HT-29 (cell line): ENCODE measurements around the gene LRRC8B. TPM values are rescaled to one million over a fixed set of nuclear protein-coding genes. Genes with fewer than 3 reads are reported as not detected.
A peak's percentile ranks its signal among the peaks of the same experiment; 100 is the strongest.

Source experiments
- DNase-seq: peaks from one replicate; pipeline ENCODE4 v3.0.0-alpha.2; 2015; ENCODE audit warnings: low spot score
- total RNA-seq: library from RNA; depleted of rRNA; stranded (reverse); fragments of >200 nt; shearing (Covaris generic); gene quantifications from 2 replicates; pipeline ENCODE4 v1.2.3, GENCODE V29; 2014

Gene LRRC8B
- total RNA-seq, 1 experiment from 2014 or later, result 11.5 TPM

GRCh38 chr1:89546934-89547562, 22.4 kb downstream of the LRRC8B start:
- no peak for DNase-seq

GRCh38 chr1:89547563-89548116, 23.0 kb downstream of the LRRC8B start:
- no peak for DNase-seq

- DNase-seq, result no peak
Observed at GRCh38 chr1:89548122-89548857, 23.7 kb downstream of the LRRC8B start.

GRCh38 chr1:89550995-89551394, 26.4 kb downstream of the LRRC8B start:
- DNase-seq, result no peak

- DNase-seq, result peak; percentile 39
Observed at GRCh38 chr1:89552471-89553081, 27.9 kb downstream of the LRRC8B start.

- DNase-seq, result no peak
Observed at GRCh38 chr1:89553157-89553556, 28.5 kb downstream of the LRRC8B start.

- no peak for DNase-seq
Observed at GRCh38 chr1:89555550-89555949, 30.9 kb downstream of the LRRC8B start.

- no peak for DNase-seq
Observed at GRCh38 chr1:89556726-89557444, 32.3 kb downstream of the LRRC8B start.

- no peak for DNase-seq
Observed at GRCh38 chr1:89557445-89557825, 32.8 kb downstream of the LRRC8B start.

- no peak for DNase-seq
Observed at GRCh38 chr1:89557956-89558355, 33.3 kb downstream of the LRRC8B start.

- no peak for DNase-seq
Observed at GRCh38 chr1:89563957-89564604, 39.5 kb downstream of the LRRC8B start.

GRCh38 chr1:89565521-89565920, 40.9 kb downstream of the LRRC8B start:
- no peak for DNase-seq

GRCh38 chr1:89566761-89567174, 42.1 kb downstream of the LRRC8B start:
- no peak for DNase-seq

- DNase-seq, result no peak
Observed at GRCh38 chr1:89567797-89568196, 43.2 kb downstream of the LRRC8B start.

- DNase-seq, result no peak
Observed at GRCh38 chr1:89573410-89573809, 48.8 kb downstream of the LRRC8B start.

GRCh38 chr1:89574621-89575020, 50.0 kb downstream of the LRRC8B start:
- no peak for DNase-seq

GRCh38 chr1:89575207-89575606, 50.6 kb downstream of the LRRC8B start:
- no peak for DNase-seq

GRCh38 chr1:89576013-89576412, 51.4 kb downstream of the LRRC8B start:
- DNase-seq, result no peak

- DNase-seq, result no peak
Observed at GRCh38 chr1:89578151-89578550, 53.5 kb downstream of the LRRC8B start.

- no peak for DNase-seq
Observed at GRCh38 chr1:89578946-89579684, 54.5 kb downstream of the LRRC8B start.

GRCh38 chr1:89580036-89580435, 55.4 kb downstream of the LRRC8B start:
- no peak for DNase-seq
